Activated naive CD4-positive, alpha-beta T cell (primary cell): ENCODE measurements around the gene ZNF280D.
"Not testable (repeated sequence)": the region's sequence is repeated elsewhere in the genome, so short reads cannot be mapped to it uniquely, and the experiment has no call there.

Experiments
- DNase-seq, 4 experiments: peaks; one replicate each; lab custom pipeline; 2025; lab: John Stamatoyannopoulos, UW

ZNF280D gene

GRCh38 chr15:56718560-56718959 is 14.7 kb downstream of the ZNF280D start:
- DNase-seq: no peak

GRCh38 chr15:56716334-56716733 is 17.0 kb downstream of the ZNF280D start:
- no peak for DNase-seq

DNA sequence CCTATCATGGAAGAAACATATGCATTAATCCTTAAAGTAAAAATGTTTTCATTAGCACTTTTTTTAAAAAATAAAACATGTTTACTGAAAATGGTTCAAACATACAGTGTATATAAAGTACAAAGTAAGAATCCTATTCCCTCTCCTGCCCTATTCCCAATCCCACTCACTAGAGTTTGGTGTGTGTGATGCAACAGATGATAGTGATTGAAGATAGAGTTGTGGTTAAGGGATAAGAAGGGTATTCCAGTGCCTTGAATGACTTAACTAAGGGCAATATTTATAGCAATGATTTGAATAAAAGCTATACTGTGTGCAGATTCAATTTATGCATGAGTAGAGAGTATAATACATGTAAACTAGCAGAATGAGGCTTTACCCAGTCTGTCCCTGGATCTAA is 18.1 kb downstream of the ZNF280D start:
- DNase-seq: no peak

- not testable (repeated sequence) for DNase-seq
Measured at GRCh38 chr15:56709502-56709901, 23.8 kb downstream of the ZNF280D start.

- no peak for DNase-seq
Measured at GRCh38 chr15:56699743-56700142, 33.6 kb downstream of the ZNF280D start.

DNA sequence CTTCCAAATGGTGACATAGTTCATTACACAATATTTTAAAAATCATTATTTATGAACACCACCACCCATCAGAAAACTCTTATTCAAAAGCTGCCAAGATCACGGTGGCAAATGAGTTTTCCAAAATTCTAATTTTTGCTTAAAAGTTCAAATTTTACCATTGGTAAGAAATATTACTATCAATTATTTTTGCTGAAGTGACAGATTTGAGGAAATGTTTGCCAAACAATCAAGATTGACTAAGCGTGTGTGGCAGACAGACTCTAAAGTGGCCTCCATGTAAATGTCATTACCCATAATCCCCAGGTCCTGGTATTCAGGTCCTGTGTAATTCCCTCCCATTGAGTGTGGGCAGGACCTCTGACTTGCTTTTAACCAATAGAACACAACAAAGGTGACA is 35.0 kb downstream of the ZNF280D start:
- no peak for DNase-seq

- no peak for DNase-seq
Measured at GRCh38 chr15:56693761-56694160, 39.5 kb downstream of the ZNF280D start.

GRCh38 chr15:56690733-56691132 is 42.6 kb downstream of the ZNF280D start:
- no peak for DNase-seq

- DNase-seq: no peak
Measured at GRCh38 chr15:56683908-56684307, 49.4 kb downstream of the ZNF280D start.

DNA sequence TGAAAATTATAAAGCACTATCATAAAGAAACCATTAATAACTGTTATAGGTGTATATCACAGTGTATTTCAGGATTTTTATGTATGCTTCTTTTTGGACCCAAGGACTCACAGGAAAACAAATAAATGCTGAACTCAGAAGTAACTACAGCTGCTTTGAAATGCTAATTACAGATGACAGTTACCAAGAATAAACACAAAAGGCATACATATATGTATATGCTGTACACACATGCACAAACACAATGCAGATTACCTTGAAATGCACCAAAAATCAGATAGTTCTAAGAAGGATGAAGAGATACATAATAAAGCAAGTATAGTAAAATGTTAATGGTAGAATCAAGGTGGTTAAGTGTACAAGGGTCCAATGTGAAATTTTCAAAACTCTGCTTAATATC is 52.2 kb downstream of the ZNF280D start:
- no peak for DNase-seq

DNA sequence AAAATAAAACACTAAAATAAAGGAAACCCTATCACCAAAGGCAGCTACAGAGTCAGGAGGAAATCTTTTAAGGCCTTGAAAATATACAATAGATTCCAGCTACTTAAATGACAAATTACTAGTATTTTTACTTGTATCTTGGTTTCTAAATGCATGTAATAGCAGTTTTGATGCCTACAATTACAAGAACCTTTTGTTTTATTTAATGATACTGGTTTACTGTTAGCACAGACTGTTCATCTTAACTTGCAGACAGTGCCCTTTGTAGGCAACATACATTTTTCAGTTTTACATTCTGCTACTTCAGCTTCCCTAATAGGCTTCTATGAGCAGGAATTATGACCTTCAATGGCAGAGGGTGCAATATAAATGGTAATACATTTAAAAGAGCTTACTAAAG is 54.1 kb downstream of the ZNF280D start:
- DNase-seq: no peak

DNA sequence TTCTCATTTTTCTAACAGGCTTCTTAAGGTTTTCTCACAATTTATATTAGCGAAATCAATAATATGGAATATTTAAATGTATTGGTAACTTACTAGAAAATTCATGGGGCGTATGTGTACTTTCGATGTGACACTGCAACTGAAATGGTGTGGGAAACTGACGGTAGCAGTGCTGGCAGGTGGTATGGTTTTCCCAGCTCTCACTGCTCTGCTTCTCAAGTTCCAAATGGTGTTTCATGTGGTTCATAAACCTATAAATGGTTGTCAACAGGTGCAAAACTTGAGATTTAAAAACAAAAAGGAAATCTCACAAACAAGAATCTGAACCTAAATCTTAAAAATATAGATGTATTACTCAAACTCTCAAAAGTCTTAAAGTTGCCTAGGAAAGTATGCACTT is 54.7 kb downstream of the ZNF280D start:
- DNase-seq: no peak

DNA sequence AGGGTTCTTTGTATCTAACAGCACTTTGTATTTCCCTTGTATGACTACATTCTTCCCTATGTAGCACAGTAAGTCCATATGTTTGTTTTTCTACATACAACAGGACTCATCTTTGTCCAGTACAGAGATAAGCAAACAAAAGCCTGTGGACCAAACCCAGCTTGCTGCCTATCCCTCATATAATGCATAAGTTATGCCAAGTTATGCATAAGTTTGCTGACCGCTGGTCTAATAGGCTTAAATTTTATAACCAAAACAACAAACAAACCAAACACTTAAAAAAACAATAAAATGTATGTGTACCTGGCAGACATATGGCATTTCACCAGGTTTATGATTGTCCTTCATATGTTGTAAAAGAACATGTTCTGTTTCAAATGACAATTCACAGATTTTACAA is 56.0 kb downstream of the ZNF280D start:
- no peak for DNase-seq

DNA sequence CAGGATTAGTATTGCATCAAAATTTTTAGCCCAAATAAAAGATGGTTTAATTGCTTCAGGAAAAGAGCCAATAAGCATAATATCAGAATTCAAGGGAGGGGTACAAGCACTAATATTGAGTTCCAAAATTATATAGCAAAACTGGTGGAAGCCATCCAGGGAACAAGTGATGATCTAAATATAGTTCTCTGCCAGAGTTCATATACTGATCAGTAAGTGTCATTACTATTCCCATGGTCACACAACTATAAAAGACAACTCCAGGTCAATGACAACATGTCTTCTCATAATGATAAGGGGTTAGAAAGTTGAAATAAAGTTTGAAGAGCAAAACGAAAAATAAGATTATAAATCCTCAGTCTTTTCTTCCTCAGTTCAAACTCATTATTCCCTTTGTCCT is 57.4 kb downstream of the ZNF280D start:
- no peak for DNase-seq

- no peak for DNase-seq
Measured at GRCh38 chr15:56674857-56675256, 58.5 kb downstream of the ZNF280D start.

DNA sequence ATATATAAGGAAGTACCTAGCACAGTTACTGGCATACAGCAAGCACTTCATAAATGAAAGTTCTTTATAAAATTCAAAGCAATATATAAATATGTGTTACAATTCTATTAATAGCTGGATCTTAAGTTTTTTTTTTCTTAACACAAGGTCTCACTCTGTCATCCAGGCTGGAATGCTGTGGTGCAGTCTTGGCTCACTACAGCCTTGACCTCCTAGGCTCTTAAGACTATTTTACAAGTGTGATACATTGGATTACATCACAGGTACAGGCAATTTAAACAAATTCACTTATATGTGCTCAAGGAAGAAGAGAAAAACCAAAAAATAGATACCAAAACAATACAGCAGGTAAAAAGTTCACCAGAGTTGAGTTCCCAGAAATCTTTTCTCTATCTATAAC is 60.6 kb downstream of the ZNF280D start:
- no peak for DNase-seq

- no peak for DNase-seq
Measured at GRCh38 chr15:56667517-56667916, 65.8 kb downstream of the ZNF280D start.

DNA sequence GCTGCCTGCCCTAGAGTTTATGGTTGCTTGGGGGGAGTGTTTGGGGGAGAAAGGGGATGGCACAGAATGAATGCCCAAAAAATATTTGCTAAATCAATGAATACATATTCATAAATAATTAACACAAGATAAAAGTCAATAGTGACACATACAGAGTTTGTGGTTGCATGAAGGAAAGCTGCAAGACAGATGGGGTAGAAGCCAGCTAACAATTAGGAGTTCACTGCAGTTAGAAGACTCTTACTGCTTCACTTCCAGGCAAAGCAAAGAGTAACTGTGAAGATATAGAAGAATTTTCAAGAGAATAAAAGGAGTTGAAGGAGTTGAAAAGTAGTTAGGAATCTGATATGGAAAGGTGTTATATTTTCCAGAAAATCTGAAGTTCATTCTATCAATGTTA is 72.4 kb downstream of the ZNF280D start:
- no peak for DNase-seq

DNA sequence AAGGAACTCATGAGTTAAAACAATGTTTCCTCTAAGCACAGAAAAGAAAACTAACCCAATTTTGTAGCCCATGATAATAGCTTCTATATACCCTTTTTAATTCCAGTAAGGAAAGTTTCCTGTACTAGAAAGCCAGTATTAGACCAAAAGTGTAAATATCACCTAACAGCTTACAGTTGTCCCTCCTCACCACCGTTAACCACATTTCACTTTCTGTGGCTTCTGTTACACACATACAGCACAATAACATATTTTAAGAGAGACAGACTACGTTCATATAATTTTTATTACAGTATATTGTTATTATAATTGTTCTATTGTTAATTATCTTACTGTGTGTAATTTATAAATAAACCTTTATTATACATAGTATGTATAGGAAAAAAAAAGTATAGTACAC is 74.1 kb downstream of the ZNF280D start:
- no peak for DNase-seq

- DNase-seq: no peak
Measured at GRCh38 chr15:56654624-56655023, 78.7 kb downstream of the ZNF280D start.

GRCh38 chr15:56654216-56654615 is 79.1 kb downstream of the ZNF280D start:
- no peak for DNase-seq

- no peak for DNase-seq
Measured at GRCh38 chr15:56653787-56654186, 79.5 kb downstream of the ZNF280D start.

DNA sequence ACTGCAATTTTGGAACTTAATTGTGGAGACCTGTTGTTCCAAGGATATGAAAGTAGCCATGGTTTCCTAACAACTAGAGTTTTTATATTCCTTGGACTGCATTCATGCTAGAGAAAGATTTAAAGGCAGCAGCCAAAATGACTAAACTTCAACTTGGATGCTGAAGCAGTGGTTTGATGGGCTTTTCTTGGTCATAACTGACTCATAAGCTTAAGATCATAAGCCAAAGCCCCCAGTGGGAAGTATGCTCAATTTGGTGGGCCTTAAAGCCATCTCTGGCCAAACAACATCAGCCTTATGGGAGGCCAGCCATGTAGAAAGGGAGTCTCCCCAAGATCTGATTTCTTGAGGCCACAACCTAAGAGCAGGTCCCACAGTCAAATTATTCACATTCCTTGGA is 80.2 kb downstream of the ZNF280D start:
- no peak for DNase-seq

DNA sequence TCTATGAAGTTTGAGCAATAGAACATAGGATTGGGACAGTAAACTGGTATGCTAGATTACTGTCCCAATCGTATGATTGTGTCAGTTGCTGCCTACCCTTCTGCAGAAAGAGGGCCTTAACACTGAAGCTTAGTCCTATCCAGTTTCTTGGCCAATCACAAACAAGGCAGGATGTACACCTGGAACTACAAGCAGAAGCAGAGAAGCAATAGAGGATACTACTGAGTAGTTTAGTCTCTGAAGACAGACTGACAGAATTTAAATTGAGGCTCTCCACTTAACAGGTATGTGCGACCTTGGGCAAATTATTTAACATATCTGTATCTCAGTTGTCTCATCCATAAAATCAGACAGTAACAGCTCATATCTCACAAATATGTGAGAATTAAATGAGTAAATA is 85.0 kb downstream of the ZNF280D start:
- DNase-seq: no peak

GRCh38 chr15:56640549-56640948 is 92.8 kb downstream of the ZNF280D start:
- no peak for DNase-seq
